ENCODE results near the gene OR10V1. TPM values are rescaled to one million over a fixed set of nuclear protein-coding genes. Genes with fewer than 3 reads are reported as not detected.

The OR10V1 gene
- total and polyA plus RNA-seq, 2 donors, result not detected

DNA sequence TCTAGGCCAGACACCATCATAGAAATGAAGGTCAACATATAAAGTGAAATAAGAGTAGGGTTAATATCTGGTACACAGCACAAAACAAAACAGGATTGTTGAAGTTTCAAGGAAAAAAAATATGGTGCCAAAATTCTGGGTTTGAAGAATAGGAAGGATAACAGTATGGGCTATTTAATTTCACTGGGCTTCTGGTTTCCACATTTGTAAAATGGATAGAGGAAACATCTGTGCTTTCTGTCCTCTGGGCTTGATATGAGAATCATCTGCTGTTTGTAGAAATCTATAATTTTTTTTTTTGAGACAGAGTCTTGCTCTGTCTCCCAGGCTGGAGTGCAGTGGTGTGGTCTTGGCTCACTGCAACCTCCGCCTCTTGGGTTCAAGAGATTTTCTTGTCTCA is 13.8 kb upstream of the OR10V1 start:
- Histone ChIP-seq H3K36me3 (ENCODE audit: control insufficient read depth in 2 of 2, insufficient read depth in 2 of 2, low read length in 1 of 2) (no peaks in the 10 kb centered on the region), H3K27ac (ENCODE audit: low read depth in 1 of 2, low read length in 1 of 2) (no peak overlapping the region), H3K9me3 (ENCODE audit: control insufficient read depth in 2 of 2, insufficient read depth in 1 of 2, low read length in 1 of 2) (no peaks in the 10 kb centered on the region), H3K4me1 (ENCODE audit: control insufficient read depth in 2 of 2, insufficient read depth in 2 of 2, low read length in 2 of 2) (no peaks in the 10 kb centered on the region), H3K27me3 (ENCODE audit: control insufficient read depth in 2 of 2, insufficient read depth in 1 of 2, low read length in 1 of 2) (no peaks in the 10 kb centered on the region), H3K4me3 (ENCODE audit: low read length in 2 of 2) (no peak overlapping the region)
- DNase-seq (ENCODE audit: low read depth in 6 of 9, low spot score in 9 of 9), result no peak
- 100% methylated on average over 1 of the region's 1 CpG for WGBS

GRCh38 chr11:59724066-59724465 is 10.4 kb upstream of the OR10V1 start:
- H3K36me3 ChIP-seq (ENCODE audit: control insufficient read depth in 2 of 2, insufficient read depth in 2 of 2, low read length in 1 of 2), result no peaks in the 10 kb centered on the region
- WGBS, result 78% methylated on average over 3 of the region's 3 CpGs
- DNase-seq (ENCODE audit: low read depth in 6 of 9, low spot score in 9 of 9), result no peak
- no peak overlapping the region for H3K27ac ChIP-seq (ENCODE audit: low read depth in 1 of 2, low read length in 1 of 2)
- no peak overlapping the region for H3K4me3 ChIP-seq (ENCODE audit: low read length in 2 of 2)
- H3K9me3 ChIP-seq (ENCODE audit: control insufficient read depth in 2 of 2, insufficient read depth in 1 of 2, low read length in 1 of 2), result no peaks in the 10 kb centered on the region
- H3K4me1 ChIP-seq (ENCODE audit: control insufficient read depth in 2 of 2, insufficient read depth in 2 of 2, low read length in 2 of 2), result no peaks in the 10 kb centered on the region
- no peaks in the 10 kb centered on the region for H3K27me3 ChIP-seq (ENCODE audit: control insufficient read depth in 2 of 2, insufficient read depth in 1 of 2, low read length in 1 of 2)

DNA sequence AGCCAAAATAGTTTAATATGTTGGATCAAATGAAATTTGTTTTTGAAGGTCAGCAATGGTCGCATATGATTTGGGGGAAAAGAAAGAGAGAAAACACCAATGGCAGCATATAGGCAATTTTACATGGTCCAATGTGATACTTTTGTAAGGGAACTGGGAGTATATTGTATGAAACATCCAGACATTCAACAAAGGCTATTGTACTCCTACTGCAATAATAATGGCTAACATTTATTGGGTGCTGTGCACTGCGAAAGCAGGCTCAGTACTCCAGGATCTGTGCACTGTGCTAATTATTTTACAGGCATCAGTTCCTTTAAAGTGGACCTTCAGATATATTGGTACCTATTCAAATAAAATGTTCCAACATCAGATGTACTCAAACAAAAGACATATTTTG is 5.9 kb upstream of the OR10V1 start:
- DNase-seq (ENCODE audit: low read depth in 6 of 9, low spot score in 9 of 9), result no peak
- H3K27ac ChIP-seq (ENCODE audit: low read depth in 1 of 2, low read length in 1 of 2), result no peak overlapping the region
- 93% methylated on average over 2 of the region's 2 CpGs for WGBS
- H3K36me3 ChIP-seq (ENCODE audit: control insufficient read depth in 2 of 2, insufficient read depth in 2 of 2, low read length in 1 of 2), result no peaks in the 10 kb centered on the region
- H3K4me3 ChIP-seq (ENCODE audit: low read length in 2 of 2), result no peak overlapping the region
- H3K27me3 ChIP-seq (ENCODE audit: control insufficient read depth in 2 of 2, insufficient read depth in 1 of 2, low read length in 1 of 2), result peaks cover 0 to 3% of the 10 kb centered on the region in 2 donors
- H3K9me3 ChIP-seq (ENCODE audit: control insufficient read depth in 2 of 2, insufficient read depth in 1 of 2, low read length in 1 of 2), result no peaks in the 10 kb centered on the region
- H3K4me1 ChIP-seq (ENCODE audit: control insufficient read depth in 2 of 2, insufficient read depth in 2 of 2, low read length in 2 of 2), result no peaks in the 10 kb centered on the region

DNA sequence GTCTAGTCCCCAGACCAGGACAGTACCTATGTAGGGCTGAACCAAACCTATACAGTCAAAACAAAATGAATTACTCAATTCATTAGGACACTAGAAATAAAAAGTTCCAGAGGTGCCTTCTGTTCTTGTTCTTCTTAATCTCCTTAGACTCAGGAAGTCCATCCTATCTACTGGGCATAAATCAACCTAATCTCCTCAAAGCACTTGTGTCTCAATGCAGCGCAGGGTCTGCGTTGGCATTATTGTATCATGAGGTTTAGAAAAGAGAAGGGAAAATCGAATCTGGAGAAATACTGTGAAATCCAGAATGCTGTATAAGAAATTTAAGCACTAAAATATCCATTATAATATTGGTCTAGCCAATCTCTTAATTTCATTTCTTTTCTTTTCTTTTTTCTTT is 2.4 kb upstream of the OR10V1 start:
- Histone ChIP-seq H3K27ac (ENCODE audit: low read depth in 1 of 2, low read length in 1 of 2) (no peak overlapping the region), H3K4me1 (ENCODE audit: control insufficient read depth in 2 of 2, insufficient read depth in 2 of 2, low read length in 2 of 2) (no peaks in the 10 kb centered on the region), H3K9me3 (ENCODE audit: control insufficient read depth in 2 of 2, insufficient read depth in 1 of 2, low read length in 1 of 2) (no peaks in the 10 kb centered on the region), H3K27me3 (ENCODE audit: control insufficient read depth in 2 of 2, insufficient read depth in 1 of 2, low read length in 1 of 2) (peaks cover 0 to 3% of the 10 kb centered on the region in 2 donors), H3K36me3 (ENCODE audit: control insufficient read depth in 2 of 2, insufficient read depth in 2 of 2, low read length in 1 of 2) (no peaks in the 10 kb centered on the region), H3K4me3 (ENCODE audit: low read length in 2 of 2) (no peak overlapping the region)
- no peak for DNase-seq (ENCODE audit: low read depth in 6 of 9, low spot score in 9 of 9)
- WGBS, result 68% methylated on average over 3 of the region's 3 CpGs

- H3K36me3 ChIP-seq (ENCODE audit: control insufficient read depth in 2 of 2, insufficient read depth in 2 of 2, low read length in 1 of 2), result no peaks in the 10 kb centered on the region
- H3K27ac ChIP-seq (ENCODE audit: low read depth in 1 of 2, low read length in 1 of 2), result no peak overlapping the region
- no peak for DNase-seq (ENCODE audit: low read depth in 6 of 9, low spot score in 9 of 9)
- H3K9me3 ChIP-seq (ENCODE audit: control insufficient read depth in 2 of 2, insufficient read depth in 1 of 2, low read length in 1 of 2), result no peaks in the 10 kb centered on the region
- H3K27me3 ChIP-seq (ENCODE audit: control insufficient read depth in 2 of 2, insufficient read depth in 1 of 2, low read length in 1 of 2), result peaks cover 0 to 3% of the 10 kb centered on the region in 2 donors
- 98% methylated on average over 3 of the region's 3 CpGs for WGBS
- no peaks in the 10 kb centered on the region for H3K4me1 ChIP-seq (ENCODE audit: control insufficient read depth in 2 of 2, insufficient read depth in 2 of 2, low read length in 2 of 2)
- no peak overlapping the region for H3K4me3 ChIP-seq (ENCODE audit: low read length in 2 of 2)
Observed at GRCh38 chr11:59710136-59710847, 3.4 kb downstream of the OR10V1 start.

GRCh38 chr11:59708537-59708936 is 5.1 kb downstream of the OR10V1 start:
- no peak for DNase-seq (ENCODE audit: low read depth in 6 of 9, low spot score in 9 of 9)
- no peaks in the 10 kb centered on the region for H3K4me1 ChIP-seq (ENCODE audit: control insufficient read depth in 2 of 2, insufficient read depth in 2 of 2, low read length in 2 of 2)
- H3K27me3 ChIP-seq (ENCODE audit: control insufficient read depth in 2 of 2, insufficient read depth in 1 of 2, low read length in 1 of 2), result no peaks in the 10 kb centered on the region
- no peaks in the 10 kb centered on the region for H3K36me3 ChIP-seq (ENCODE audit: control insufficient read depth in 2 of 2, insufficient read depth in 2 of 2, low read length in 1 of 2)
- no peak overlapping the region for H3K4me3 ChIP-seq (ENCODE audit: low read length in 2 of 2)
- WGBS, result 91% methylated on average over 1 of the region's 1 CpG
- no peaks in the 10 kb centered on the region for H3K9me3 ChIP-seq (ENCODE audit: control insufficient read depth in 2 of 2, insufficient read depth in 1 of 2, low read length in 1 of 2)
- H3K27ac ChIP-seq (ENCODE audit: low read depth in 1 of 2, low read length in 1 of 2), result no peak overlapping the region

- 98% methylated on average over 1 of the region's 1 CpG for WGBS
- no peaks in the 10 kb centered on the region for H3K27me3 ChIP-seq (ENCODE audit: control insufficient read depth in 2 of 2, insufficient read depth in 1 of 2, low read length in 1 of 2)
- no peaks in the 10 kb centered on the region for H3K4me1 ChIP-seq (ENCODE audit: control insufficient read depth in 2 of 2, insufficient read depth in 2 of 2, low read length in 2 of 2)
- no peak for DNase-seq (ENCODE audit: low read depth in 6 of 9, low spot score in 9 of 9)
- no peaks in the 10 kb centered on the region for H3K36me3 ChIP-seq (ENCODE audit: control insufficient read depth in 2 of 2, insufficient read depth in 2 of 2, low read length in 1 of 2)
- H3K4me3 ChIP-seq (ENCODE audit: low read length in 2 of 2), result no peak overlapping the region
- H3K27ac ChIP-seq (ENCODE audit: low read depth in 1 of 2, low read length in 1 of 2), result no peak overlapping the region
- no peaks in the 10 kb centered on the region for H3K9me3 ChIP-seq (ENCODE audit: control insufficient read depth in 2 of 2, insufficient read depth in 1 of 2, low read length in 1 of 2)
Observed at GRCh38 chr11:59707371-59707770, 6.3 kb downstream of the OR10V1 start.

- Histone ChIP-seq H3K9me3 (ENCODE audit: control insufficient read depth in 2 of 2, insufficient read depth in 1 of 2, low read length in 1 of 2) (no peaks in the 10 kb centered on the region), H3K4me1 (ENCODE audit: control insufficient read depth in 2 of 2, insufficient read depth in 2 of 2, low read length in 2 of 2) (no peaks in the 10 kb centered on the region), H3K27me3 (ENCODE audit: control insufficient read depth in 2 of 2, insufficient read depth in 1 of 2, low read length in 1 of 2) (no peaks in the 10 kb centered on the region), H3K27ac (ENCODE audit: low read depth in 1 of 2, low read length in 1 of 2) (no peak overlapping the region), H3K4me3 (ENCODE audit: low read length in 2 of 2) (no peak overlapping the region), H3K36me3 (ENCODE audit: control insufficient read depth in 2 of 2, insufficient read depth in 2 of 2, low read length in 1 of 2) (no peaks in the 10 kb centered on the region)
- DNase-seq (ENCODE audit: low read depth in 6 of 9, low spot score in 9 of 9), result no peak
- 81% methylated on average over 5 of the region's 5 CpGs for WGBS
Observed at GRCh38 chr11:59706518-59707285, 6.9 kb downstream of the OR10V1 start.

DNA sequence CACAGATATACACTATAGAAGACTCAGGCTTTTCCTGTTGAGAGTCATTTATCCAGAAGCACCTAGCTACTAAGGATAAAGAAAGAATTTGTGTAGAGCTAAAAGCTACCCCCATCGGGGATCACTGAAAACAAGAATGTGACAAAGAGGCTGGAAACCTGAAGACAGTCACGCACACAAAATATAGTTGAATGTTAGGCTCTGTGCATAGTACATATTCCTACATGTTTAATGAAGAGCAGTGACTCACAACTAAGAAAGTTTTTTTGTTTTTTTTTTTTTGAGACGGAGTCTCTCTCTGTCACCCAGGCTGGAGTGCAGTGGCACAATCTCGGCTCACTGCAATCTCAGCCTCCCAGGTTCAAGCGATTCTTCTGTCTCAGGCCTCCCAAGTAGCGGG is 8.4 kb downstream of the OR10V1 start:
- Histone ChIP-seq H3K36me3 (ENCODE audit: control insufficient read depth in 2 of 2, insufficient read depth in 2 of 2, low read length in 1 of 2) (no peaks in the 10 kb centered on the region), H3K9me3 (ENCODE audit: control insufficient read depth in 2 of 2, insufficient read depth in 1 of 2, low read length in 1 of 2) (no peaks in the 10 kb centered on the region), H3K27me3 (ENCODE audit: control insufficient read depth in 2 of 2, insufficient read depth in 1 of 2, low read length in 1 of 2) (no peaks in the 10 kb centered on the region), H3K4me3 (ENCODE audit: low read length in 2 of 2) (no peak overlapping the region), H3K4me1 (ENCODE audit: control insufficient read depth in 2 of 2, insufficient read depth in 2 of 2, low read length in 2 of 2) (no peaks in the 10 kb centered on the region), H3K27ac (ENCODE audit: low read depth in 1 of 2, low read length in 1 of 2) (no peak overlapping the region)
- 98% methylated on average over 6 of the region's 6 CpGs for WGBS
- no peak for DNase-seq (ENCODE audit: low read depth in 6 of 9, low spot score in 9 of 9)
